AG10803 (cell line): ENCODE measurements around the gene DNAJB13.

Source experiments
- DNase-seq: peaks from one replicate; pipeline ENCODE4 v3.0.0; 2010; ENCODE audit warnings: low read depth
- H3K4me3 ChIP-seq: 2 replicates; pipeline ENCODE4 v1.5.1; 2011; ENCODE audit warnings: mild to moderate bottlenecking, low read length, control low read depth
- TF ChIP-seq, protein P1 (sequence below): conservative IDR thresholded peaks from 2 replicates; pipeline ENCODE4 v1.5.1; 2011; ENCODE audit warnings: mild to moderate bottlenecking, low read length, control low read depth, inconsistent platforms

DNAJB13 gene, protein sequence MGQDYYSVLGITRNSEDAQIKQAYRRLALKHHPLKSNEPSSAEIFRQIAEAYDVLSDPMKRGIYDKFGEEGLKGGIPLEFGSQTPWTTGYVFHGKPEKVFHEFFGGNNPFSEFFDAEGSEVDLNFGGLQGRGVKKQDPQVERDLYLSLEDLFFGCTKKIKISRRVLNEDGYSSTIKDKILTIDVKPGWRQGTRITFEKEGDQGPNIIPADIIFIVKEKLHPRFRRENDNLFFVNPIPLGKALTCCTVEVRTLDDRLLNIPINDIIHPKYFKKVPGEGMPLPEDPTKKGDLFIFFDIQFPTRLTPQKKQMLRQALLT

GRCh38 chr11:73950869-73951710 lies at the start of gene DNAJB13:
TSS of gene DNAJB13 (plus strand) at chr11:73951026. CDS start at chr11:73951070, 44 bp downstream.
- peak; percentile 25 for DNase-seq
- TF ChIP-seq, protein P1, sequence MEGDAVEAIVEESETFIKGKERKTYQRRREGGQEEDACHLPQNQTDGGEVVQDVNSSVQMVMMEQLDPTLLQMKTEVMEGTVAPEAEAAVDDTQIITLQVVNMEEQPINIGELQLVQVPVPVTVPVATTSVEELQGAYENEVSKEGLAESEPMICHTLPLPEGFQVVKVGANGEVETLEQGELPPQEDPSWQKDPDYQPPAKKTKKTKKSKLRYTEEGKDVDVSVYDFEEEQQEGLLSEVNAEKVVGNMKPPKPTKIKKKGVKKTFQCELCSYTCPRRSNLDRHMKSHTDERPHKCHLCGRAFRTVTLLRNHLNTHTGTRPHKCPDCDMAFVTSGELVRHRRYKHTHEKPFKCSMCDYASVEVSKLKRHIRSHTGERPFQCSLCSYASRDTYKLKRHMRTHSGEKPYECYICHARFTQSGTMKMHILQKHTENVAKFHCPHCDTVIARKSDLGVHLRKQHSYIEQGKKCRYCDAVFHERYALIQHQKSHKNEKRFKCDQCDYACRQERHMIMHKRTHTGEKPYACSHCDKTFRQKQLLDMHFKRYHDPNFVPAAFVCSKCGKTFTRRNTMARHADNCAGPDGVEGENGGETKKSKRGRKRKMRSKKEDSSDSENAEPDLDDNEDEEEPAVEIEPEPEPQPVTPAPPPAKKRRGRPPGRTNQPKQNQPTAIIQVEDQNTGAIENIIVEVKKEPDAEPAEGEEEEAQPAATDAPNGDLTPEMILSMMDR, result no peak

DNA sequence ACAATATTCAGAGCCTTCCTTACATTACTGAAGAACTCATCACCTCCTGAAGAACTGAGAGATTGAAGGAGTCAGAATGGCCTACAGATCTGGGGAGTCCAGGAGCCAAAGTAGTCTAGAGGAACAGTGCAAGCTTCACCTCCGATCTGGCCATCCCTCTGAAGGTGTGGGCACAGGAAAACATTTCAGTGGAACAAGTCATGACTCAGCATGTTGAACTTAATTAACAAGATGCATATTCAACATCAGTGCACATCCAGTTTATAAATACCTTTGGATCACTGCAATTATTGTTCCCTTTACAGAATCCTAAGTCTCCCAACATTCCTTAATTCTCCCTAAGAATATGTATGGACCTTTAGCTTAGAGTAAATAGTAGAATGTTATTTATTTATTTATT lies 48.5 kb upstream of the DNAJB13 start:
- H3K4me3 ChIP-seq, result no peak overlapping the region
- TF ChIP-seq, protein P1, result no peak
- no peak for DNase-seq

More at GRCh38 chr11:73950869-73951710, at the start of gene DNAJB13:
- H3K4me3 ChIP-seq, result no peak within 1 kb of the TSS

DNA sequence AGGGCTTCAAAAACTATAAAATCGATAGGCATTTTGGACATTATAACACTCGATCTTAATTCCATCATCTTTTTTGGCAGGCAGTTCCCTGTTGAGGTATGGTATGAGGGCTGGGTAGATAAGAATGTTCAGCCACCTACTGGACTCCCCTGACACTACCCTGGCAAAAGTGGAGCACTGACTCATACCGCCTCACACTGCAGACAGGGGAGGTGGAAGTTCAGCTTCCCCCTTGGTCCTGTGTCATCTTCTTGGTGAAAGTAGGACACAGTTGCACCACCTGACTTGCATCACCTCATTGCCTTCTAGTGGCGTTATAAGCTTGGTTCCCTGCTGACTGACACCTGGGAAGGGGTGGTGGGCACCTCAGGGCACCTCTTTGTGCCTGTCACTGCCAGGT lies 43.6 kb upstream of the DNAJB13 start:
- TF ChIP-seq, protein P1, result peak; percentile 26
- peak; percentile 23 for DNase-seq

GRCh38 chr11:73912026-73912425 lies 38.8 kb upstream of the DNAJB13 start:
- TF ChIP-seq, protein P1, result no peak
- H3K4me3 ChIP-seq, result no peak overlapping the region
- no peak for DNase-seq

More for the DNA sequence above, 43.6 kb upstream of the DNAJB13 start:
- no peak overlapping the region for H3K4me3 ChIP-seq

GRCh38 chr11:73913472-73913871 lies 37.4 kb upstream of the DNAJB13 start:
- no peak for DNase-seq
- no peak overlapping the region for H3K4me3 ChIP-seq
- TF ChIP-seq, protein P1, result no peak

DNA sequence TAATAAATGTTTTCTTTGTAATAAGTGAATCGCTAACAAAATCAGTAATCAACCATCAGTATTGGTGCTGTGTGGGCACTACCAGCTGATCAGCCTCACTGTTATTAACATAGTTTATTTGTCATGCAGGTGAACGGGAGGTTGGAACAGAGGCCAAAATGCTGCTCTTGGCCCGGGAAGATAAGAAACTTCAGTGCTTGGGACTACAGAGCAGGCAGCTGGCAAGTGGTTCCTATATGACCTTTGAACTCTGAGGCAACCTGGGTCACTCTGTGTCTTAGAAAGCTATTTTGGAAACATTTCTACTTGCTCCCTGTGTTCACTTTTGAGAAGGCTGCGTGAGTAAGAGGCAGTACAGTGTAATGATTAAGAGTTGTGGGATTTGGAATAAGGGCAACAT lies 36.5 kb upstream of the DNAJB13 start:
- no peak for DNase-seq
- no peak overlapping the region for H3K4me3 ChIP-seq

More for the DNA sequence above, 36.5 kb upstream of the DNAJB13 start:
- TF ChIP-seq, protein P1, result no peak
